Upper lobe of left lung (tissue), 6 donors: ENCODE results near the gene EMP1. TPM values are rescaled to one million over a fixed set of nuclear protein-coding genes. Genes with fewer than 3 reads are reported as not detected.

Experiments used
- ATAC-seq, 2 donors: fragments of 200-7000 bp; cut with Tn5 transposase; one replicate each; pipeline ENCODE4 v1.9.1; 2022; ENCODE audit warnings: mild to moderate bottlenecking in 2 of 2, moderate library complexity in 2 of 2; ENCODE audit not compliant: low FRiP score in 2 of 2
- DNase-seq, 2 donors: peaks; one replicate each; pipeline ENCODE4 v3.0.0-alpha.2; 2019 to 2020
- H3K27ac ChIP-seq, 4 donors: fragments of 200-600 bp; sonication (generic); one replicate each; pipeline ENCODE4 v1.5.1; 2016 to 2019
- H3K27me3 ChIP-seq, 4 donors: fragments of 200-600 bp; sonication (generic); one replicate each; pipeline ENCODE4 v1.5.1; 2017 to 2019
- H3K36me3 ChIP-seq, 4 donors: fragments of 200-600 bp; sonication (generic); one replicate each; pipeline ENCODE4 v1.5.1; 2016 to 2019
- H3K4me1 ChIP-seq, 4 donors: fragments of 200-600 bp; sonication (generic); one replicate each; pipeline ENCODE4 v1.5.1; 2018 to 2019
- H3K4me3 ChIP-seq, 4 donors: fragments of 200-600 bp; sonication (generic); one replicate each; pipeline ENCODE4 v1.5.1; 2017 to 2019; ENCODE audit warnings: mild to moderate bottlenecking in 2 of 4, moderate library complexity in 1 of 4
- H3K9me3 ChIP-seq, 4 donors: fragments of 200-600 bp; sonication (generic); one replicate each; pipeline ENCODE4 v1.5.1; 2018 to 2019
- CTCF ChIP-seq, 6 experiments: fragments of 450-650 bp in 4 of 6; fragments of 200-600 bp in 2 of 6; sonication (generic) in 2 of 6; IDR thresholded peaks; one replicate each; pipeline ENCODE4 v1.5.1; 2016 to 2019; ENCODE audit warnings: antibody characterized with exemption in 6 of 6
- EP300 ChIP-seq, 4 donors: sonication (generic); formaldehyde crosslinking; IDR thresholded peaks; one replicate each; pipeline ENCODE4 v1.5.1; 2017; ENCODE audit warnings: antibody characterized with exemption in 4 of 4, control low read depth in 2 of 4
- POLR2A ChIP-seq, 4 donors: fragments of 450-650 bp; IDR thresholded peaks; one replicate each; pipeline ENCODE4 v1.5.1; 2016 to 2017; ENCODE audit warnings: antibody characterized with exemption in 4 of 4, mild to moderate bottlenecking in 2 of 4
- POLR2AphosphoS5 ChIP-seq, 2 donors: sonication (generic); formaldehyde crosslinking; IDR thresholded peaks; one replicate each; pipeline ENCODE4 v1.5.1; 2017; ENCODE audit warnings: antibody characterized with exemption in 2 of 2
- WGBS, 2 donors: methylation state at CpG; one replicate each; pipeline ENCODE4 v1.1.5; 2017 to 2018; 5-methylcytosine and 5-hydroxymethylcytosine counted together
- total RNA-seq, 6 donors: library from RNA; depleted of rRNA in 4 of 6; stranded (reverse); fragments of >200 nt in 4 of 6; gene quantifications; one replicate each; pipeline versions ENCODE4 v1.1.0 to v1.2.1, GENCODE V29; 2016 to 2021
- donor health status: DM: no; HTN: no; CAD: no; lungs with moderate emphysema.
- donor health status: DM: no; HTN: yes; CAD: no; lungs with severe emphysema.

EMP1 gene
- total RNA-seq, 6 donors from 2014 or later = 18.9 to 360 (median 165) TPM

- DNase-seq (no peak), ATAC-seq (peak; percentile 3 to 32)
- WGBS, 2 donors = 8% methylated on average over 1 of the region's 1 CpG
- TF ChIP-seq CTCF (IDR thresholded peaks at IDR 0.05) (no peak), POLR2AphosphoS5 (IDR thresholded peaks at IDR 0.05) (no peak)
- H3K9me3 ChIP-seq = no peaks in the 10 kb centered on the region
- peak overlapping the region; percentile 85 to 96 (median 92) for H3K27ac ChIP-seq
- H3K4me3 ChIP-seq = no peak overlapping the region
- peaks cover 32 to 51% (median 40%) of the 10 kb centered on the region in 4 donors for H3K4me1 ChIP-seq
- H3K36me3 ChIP-seq = no peaks in the 10 kb centered on the region
- no peaks in the 10 kb centered on the region for H3K27me3 ChIP-seq
Measured at GRCh38 chr12:13195785-13196129, 769 bp upstream of the EMP1 start.

- Histone ChIP-seq H3K4me1 (peaks cover 45 to 64% (median 53%) of the 10 kb centered on the region in 4 donors), H3K4me3 (peak overlapping the region; percentile 34 to 60 (median 54)), H3K27ac (peak overlapping the region; percentile 85 to 96 (median 92)), H3K36me3 (peaks cover 0 to under 1% (median 0%) of the 10 kb centered on the region in 4 donors), H3K9me3 (no peaks in the 10 kb centered on the region), H3K27me3 (no peaks in the 10 kb centered on the region)
- ATAC-seq (no peak), DNase-seq (no peak)
- WGBS, 2 donors = 8 to 17% methylated on average over 7 of the region's 7 CpGs
- no peak for TF ChIP-seq CTCF (IDR thresholded peaks at IDR 0.05)
- no peak for TF ChIP-seq POLR2AphosphoS5 (IDR thresholded peaks at IDR 0.05)
- TF ChIP-seq POLR2A (IDR thresholded peaks at IDR 0.05) = no peak
- no peak for TF ChIP-seq EP300 (IDR thresholded peaks at IDR 0.05)
Measured at GRCh38 chr12:13197032-13197431, 506 bp downstream of the EMP1 start.

GRCh38 chr12:13197526-13198143, 1.1 kb downstream of the EMP1 start:
- H3K27me3 ChIP-seq = no peaks in the 10 kb centered on the region
- TF ChIP-seq POLR2AphosphoS5 (IDR thresholded peaks at IDR 0.05) (peak in 1 of 2 donors; percentile 54), CTCF (IDR thresholded peaks at IDR 0.05) (no peak)

GRCh38 chr12:13198241-13198640, 1.7 kb downstream of the EMP1 start:
- H3K36me3 ChIP-seq = peaks cover 0 to 9% (median 0%) of the 10 kb centered on the region in 4 donors
- H3K27ac ChIP-seq = peak overlapping the region; percentile 85 to 96 (median 92)
- peak overlapping the region; percentile 34 to 60 (median 54) for H3K4me3 ChIP-seq
- H3K9me3 ChIP-seq = no peaks in the 10 kb centered on the region
- H3K4me1 ChIP-seq = peaks cover 57 to 76% (median 63%) of the 10 kb centered on the region in 4 donors
- ATAC-seq (no peak), DNase-seq (no peak)
- 24 to 33% methylated on average over 4 of the region's 4 CpGs for WGBS, 2 donors
- no peaks in the 10 kb centered on the region for H3K27me3 ChIP-seq
- no peak for TF ChIP-seq POLR2A (IDR thresholded peaks at IDR 0.05)
- TF ChIP-seq EP300 (IDR thresholded peaks at IDR 0.05) = no peak
- TF ChIP-seq CTCF (IDR thresholded peaks at IDR 0.05) = no peak
- no peak for TF ChIP-seq POLR2AphosphoS5 (IDR thresholded peaks at IDR 0.05)

More at GRCh38 chr12:13197526-13198143, 1.1 kb downstream of the EMP1 start:
- H3K4me1 ChIP-seq = peaks cover 51 to 70% (median 59%) of the 10 kb centered on the region in 4 donors
- peak overlapping the region; percentile 85 to 96 (median 92) for H3K27ac ChIP-seq
- H3K4me3 ChIP-seq = peak overlapping the region; percentile 34 to 60 (median 54)
- DNase-seq (no peak), ATAC-seq (peak; percentile 38 to 49)
- peaks cover 0 to 4% (median 0%) of the 10 kb centered on the region in 4 donors for H3K36me3 ChIP-seq
- WGBS, 2 donors = 27% methylated on average over 9 of the region's 9 CpGs
- no peaks in the 10 kb centered on the region for H3K9me3 ChIP-seq

- Histone ChIP-seq H3K36me3 (peaks cover 0 to 16% (median 0%) of the 10 kb centered on the region in 4 donors), H3K27ac (peak overlapping the region; percentile 85 to 96 (median 92)), H3K4me3 (peak overlapping the region; percentile 34 to 60 (median 54)), H3K9me3 (no peaks in the 10 kb centered on the region), H3K4me1 (peaks cover 63 to 82% (median 68%) of the 10 kb centered on the region in 4 donors), H3K27me3 (no peaks in the 10 kb centered on the region)
- ATAC-seq (no peak), DNase-seq (no peak)
- 31 to 49% methylated on average over 5 to 7 of the region's 7 CpGs for WGBS, 2 donors
- TF ChIP-seq EP300 (IDR thresholded peaks at IDR 0.05) (peak in 1 of 4 donors; percentile 4), POLR2AphosphoS5 (IDR thresholded peaks at IDR 0.05) (peak in 1 of 2 donors; percentile 36), CTCF (IDR thresholded peaks at IDR 0.05) (no peak), POLR2A (IDR thresholded peaks at IDR 0.05) (no peak)
Measured at GRCh38 chr12:13198876-13199275, 2.4 kb downstream of the EMP1 start.
